ENCODE measurements around the gene MRPL38.
A peak's percentile ranks its signal among the peaks of the same experiment; 100 is the strongest.
"Not testable (repeated sequence)": the region's sequence is repeated elsewhere in the genome, so short reads cannot be mapped to it uniquely, and the experiment has no call there.

The MRPL38 gene

DNA sequence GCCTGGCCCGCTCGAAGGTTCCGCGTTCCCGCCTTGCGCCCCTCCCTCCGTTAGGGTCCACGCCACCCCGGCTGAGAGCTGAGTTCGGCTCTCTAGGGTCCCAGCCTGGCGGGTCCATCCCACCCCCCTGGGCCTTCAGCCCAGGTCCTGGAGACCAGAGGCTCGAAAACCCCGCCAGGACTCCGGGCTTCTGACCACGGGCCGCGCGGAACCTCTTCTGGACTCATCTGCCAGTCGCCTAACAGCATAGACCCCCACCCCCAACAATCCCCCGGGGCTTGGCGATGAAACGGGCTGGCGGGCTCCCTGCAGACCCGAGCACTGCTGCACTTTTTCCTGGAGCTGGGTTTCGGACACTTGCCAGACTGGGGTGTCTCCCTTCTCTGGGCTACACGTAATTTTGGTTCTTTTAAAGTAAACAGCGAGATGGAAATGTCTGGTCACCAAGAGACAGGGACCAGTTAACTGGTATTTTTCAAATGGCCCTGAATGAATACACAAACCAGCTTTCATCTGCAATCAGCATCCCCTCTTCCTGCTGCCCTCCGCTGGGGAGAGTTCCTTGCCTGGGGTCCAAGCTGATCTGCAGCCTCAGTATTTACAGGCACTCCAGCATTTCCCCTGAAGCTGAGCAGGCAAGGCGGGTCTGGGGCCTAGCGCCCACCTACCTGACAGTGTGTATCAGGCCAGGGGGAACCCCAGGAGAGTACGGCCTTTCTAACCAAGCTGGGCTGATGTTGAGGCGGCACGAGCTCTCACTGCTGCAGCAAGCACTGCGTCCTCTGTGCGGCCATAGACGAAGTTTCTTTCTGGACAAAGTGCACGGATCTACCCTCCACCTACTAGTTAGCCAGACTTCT, 7.3 kb downstream of the MRPL38 start:
- no peak for DNase-seq (ENCODE audit: low read depth, low spot score)

DNA sequence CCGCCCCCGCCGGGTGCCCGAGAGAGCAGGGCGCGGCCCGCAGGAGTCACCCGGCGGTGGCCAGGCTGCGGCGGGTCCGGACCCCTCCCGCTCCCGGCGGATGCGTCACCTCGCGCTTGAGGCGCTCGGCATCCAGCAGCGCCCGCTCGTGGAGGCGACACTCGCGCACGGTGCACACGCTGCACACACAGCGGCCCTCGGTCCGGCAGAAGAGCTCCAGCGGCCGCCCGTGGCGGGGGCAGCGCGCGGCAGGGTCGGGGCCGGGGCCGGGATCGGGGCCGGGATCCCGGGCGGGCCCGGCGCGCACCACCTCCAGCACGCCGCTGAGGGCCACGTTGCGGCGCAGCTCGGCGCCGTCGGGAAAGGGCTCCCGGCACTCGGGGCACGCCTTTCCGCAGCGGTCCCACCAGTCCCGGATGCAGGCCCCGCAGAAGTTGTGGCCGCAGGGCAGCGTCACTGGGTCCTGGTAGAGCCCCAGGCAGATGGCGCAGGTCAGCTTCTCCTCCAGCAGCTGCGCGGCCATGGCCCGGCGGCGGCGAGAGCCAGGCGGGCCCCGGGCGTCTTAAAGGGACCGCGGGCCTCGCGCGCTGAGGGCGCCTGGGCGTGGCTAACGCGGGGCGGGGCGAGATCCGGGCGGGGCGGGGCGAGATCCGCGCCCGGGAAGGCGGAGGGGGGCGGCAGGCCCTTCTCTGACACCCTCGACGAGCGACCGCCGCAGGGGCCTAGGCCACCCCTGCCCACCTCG, 8.1 kb downstream of the MRPL38 start, which contains the start of gene TRIM65:
Gene TRIM65, minus strand, starts transcription at position 537 of the 745 bp plus-strand sequence. Its CDS starts 14 bp downstream, at position 523.
- peak; percentile 92 for DNase-seq (ENCODE audit: low read depth, low spot score)

DNA sequence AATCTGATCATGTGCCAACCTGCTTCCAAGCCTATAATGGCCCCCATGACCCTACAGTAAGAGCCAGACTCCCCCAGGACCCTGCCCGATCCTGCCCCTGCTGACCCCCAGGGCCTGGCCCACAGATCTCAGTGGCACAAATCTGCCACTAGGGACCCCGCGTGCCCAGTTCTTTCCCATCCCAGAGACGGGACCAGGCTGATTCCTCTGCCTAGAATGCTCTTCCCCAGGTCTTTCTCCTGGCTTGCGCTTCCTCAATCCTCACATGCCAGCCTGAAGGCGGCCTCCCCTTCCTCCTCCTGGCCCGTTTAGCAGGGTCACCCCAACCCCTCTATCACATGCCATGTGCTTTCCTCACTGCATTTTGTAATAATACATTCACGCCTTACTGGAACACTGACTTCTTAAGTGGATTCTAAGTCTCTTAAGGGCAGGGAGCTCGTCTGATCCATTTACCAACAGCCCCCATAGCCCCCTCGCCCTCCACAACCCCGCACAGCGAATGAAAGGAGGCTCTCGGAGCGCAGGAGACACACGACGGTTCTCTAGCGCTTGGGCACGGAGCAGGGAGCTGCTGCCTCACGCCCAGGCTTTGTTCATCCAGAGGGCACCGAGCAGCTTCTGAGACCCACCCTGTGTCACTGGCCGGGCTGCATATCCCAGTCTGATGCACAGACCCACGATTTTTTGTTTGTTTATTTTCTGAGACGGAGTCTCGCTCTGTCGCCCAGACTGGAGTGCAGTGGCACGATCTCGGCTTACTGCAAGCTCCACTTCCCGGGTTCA, 9.1 kb downstream of the MRPL38 start:
- peak; percentile 43 for DNase-seq (ENCODE audit: low read depth, low spot score)

DNA sequence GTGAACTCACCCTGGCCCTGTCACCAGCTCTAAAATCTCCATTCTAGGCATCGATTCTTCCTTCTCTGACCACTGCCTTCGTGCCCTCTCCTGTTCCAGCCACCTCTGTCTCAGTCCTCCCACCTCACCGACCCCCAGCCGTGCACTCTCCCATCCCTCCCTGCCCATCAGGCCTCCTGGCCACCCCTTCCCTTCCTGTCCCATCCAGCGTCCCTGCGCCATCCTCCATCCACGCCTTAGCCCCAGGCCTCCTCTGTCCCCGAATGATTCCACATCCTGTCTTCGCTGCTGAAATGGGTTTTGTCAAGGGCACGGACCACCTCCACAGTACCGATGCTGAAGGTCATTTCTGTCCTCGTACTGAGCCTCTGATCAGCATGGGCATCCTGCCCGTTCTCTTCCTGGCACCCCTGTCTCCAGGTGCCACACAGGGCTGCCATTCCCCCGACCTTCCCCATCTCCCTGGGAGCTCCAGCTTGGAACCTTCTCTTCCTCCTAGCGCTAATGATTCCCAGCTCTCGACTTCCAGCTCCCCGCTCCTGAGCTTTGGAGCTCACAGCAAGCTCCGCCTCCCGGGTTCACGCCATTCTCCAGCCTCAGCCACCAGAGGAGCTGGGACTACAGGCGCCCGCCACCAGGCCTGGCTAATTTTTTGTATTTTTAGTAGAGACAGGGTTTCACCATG, 10.5 kb downstream of the MRPL38 start:
- DNase-seq (ENCODE audit: low read depth, low spot score), result no peak

DNA sequence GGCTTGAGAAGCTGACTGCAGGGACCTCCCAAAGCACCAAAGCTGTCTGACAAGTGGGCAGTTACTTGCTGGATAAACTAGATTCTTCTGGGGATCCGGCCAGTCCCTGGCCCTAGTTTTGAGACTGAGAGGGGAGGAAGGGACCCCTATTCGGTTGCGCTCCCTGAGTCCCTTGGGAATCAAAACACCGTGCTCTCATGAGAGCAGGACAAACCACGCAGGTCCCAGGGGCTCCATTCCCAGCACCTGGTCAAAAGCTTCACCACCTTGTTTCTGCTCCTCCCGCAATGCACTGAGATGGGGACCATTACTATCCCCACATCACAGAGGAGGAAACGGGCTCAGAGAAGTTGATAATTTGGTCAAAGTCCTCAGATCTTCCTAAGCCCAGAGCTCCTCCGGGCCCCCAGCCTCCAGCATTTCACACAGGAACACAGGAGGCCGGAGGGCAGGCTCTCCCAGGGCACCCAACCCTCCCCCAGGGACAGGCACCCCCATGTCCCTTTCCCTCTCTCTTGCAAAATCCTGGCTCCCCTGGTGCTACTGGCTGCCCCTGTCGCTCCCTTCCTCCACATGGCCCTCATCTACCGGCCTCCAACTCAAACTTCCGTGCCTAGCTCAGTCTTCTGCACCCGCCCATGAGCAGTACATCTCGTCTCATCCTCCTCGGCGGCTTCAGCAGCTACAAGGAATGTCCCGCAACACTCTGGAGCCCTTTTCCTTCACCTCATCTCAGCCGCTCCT, 11.2 kb downstream of the MRPL38 start:
- DNase-seq (ENCODE audit: low read depth, low spot score), result no peak

DNA sequence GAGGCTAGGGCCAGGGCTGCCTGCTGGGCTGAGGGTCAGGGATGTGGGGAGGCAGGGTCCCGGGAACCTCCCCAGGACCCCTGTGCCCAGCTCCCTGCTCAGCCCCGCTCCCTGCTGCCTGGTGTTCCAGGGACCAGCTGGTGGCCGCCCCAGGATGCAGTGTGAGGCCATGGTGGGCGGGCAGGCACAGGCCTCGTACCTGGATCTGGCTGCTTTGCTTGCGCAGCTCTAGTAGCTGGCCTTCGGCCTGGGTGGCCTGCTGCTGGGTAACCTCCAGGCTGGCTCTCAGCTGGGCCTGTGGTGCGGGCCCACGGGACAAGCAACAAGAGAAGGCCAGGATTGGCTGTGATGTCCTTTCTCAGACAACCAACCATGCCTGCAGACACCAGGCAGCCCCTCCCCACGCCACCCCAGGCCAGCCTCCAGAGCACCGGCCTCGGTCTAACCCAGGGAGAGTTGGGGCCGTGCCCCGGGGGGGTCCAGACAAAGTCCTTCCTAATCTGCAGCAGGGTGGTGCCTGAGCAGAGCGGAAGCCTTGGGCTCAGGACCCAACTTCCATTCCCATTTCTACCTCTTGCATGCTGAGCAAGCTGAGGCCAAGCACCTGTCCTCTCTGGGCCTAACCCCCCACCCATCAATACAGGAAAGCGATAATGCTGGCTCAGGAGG, 12.0 kb downstream of the MRPL38 start:
- DNase-seq (ENCODE audit: low read depth, low spot score), result no peak

DNA sequence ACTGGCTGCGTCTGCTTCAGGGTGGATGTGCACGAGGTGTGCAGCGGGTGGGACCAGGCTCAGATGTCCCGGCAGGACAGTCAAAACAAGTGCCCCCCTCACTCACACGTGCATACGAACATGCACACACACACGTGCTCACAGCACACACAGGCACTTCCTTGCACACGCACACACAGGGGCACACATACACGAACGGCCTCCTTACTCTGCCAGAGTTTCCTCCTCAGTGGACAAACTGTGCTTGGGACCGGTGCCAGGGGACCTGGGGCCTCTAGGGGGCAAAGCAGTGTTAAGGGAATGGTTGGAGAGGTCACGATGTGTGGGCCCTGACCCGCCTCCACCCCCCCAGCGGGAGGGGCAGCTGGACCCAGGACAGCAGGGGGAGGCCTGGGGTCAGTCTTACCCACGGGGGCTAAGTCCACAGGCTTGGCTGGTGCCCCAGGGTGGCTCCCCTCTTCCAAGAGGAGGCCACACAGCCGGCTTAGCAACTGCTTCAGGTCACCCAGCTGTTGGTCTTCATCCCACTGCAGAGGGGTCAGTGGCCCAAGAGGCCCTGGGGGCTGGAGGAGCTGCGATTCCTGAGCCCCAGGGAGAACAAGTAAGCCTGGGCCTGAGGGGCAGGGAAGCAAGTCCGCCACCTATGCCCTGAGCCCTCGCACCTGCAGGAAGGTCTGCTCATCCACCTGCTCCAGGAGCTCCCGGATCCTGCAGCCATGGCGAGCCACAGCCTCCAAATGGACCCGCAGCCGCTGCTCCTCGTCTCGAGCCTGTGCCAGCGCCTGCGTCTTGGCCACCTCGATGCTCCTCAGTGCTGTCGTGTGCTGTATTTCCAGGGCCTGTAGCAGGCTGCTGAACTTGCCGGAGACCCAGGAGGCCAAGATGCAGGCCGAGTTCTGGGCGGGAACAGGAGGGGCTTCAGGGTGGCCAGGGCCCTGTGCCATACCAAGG, 12.8 kb downstream of the MRPL38 start:
- no peak for DNase-seq (ENCODE audit: low read depth, low spot score)

DNA sequence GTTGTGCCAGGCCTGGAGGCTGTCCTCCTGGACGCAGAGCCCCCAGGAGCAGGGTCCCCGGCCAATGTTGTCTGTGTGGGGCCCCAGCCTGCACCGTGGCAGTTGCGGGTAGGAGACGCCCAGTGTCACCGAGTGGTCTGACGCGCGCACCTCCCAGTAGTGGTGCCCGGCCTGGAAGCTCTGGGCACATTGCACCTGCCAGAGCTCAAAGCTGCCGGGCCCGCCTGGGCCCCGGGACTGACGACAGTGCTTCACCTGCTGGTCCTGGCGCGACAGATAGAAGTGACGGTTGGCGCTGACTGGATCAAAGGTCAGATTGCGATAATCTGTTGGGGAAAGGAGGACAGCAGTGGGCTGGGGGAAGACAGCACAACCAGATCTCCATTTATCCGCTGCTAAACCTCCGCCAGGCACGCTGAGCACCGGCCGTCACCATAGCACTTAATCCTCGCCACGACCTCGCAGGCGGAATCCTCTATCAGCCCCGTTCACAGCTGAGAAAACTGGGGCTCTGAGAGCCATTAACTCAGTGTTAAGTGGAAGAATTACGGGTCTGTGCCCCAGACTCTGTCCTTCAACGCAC, 13.6 kb downstream of the MRPL38 start:
- no peak for DNase-seq (ENCODE audit: low read depth, low spot score)

DNA sequence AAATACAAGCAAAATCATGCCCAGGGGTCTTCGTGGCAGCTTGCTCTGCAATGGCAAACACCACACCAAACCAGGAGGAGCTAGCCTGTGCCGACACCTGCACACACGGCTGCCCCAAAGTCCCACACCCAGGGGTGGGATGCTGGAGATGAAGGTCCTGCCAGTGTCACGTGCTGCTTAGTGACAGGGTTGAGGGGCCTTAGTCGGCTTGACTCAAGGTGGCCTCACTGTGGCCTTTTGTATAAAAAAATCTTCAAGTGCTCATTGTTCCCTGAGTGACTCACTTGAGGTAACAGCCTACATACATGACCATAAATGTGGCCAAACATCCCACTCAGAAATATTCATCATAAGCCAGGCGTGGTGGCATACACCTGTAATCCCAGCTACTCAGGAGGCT, 15.2 kb downstream of the MRPL38 start:
- no peak for DNase-seq (ENCODE audit: low read depth, low spot score)

DNA sequence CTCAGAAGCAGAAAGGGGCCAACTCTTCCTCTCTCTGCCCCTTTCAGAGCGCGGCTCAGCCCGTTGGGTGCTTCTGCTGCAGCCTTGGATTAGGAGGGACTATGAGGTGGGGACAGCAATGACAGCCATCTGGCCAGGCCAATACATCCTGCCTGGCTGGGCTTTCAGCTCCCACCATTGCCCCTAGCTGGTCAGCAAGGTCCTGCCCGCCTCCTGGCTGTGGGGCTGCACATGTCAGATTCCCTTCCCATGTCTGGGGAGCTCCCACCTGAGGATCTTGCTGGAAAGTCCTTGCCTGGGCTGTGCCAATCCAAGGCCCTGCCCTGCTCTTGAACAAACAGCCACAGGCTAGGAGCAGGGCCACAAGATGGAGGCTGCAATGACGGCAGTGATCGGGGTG, 16.2 kb downstream of the MRPL38 start:
- no peak for DNase-seq (ENCODE audit: low read depth, low spot score)

DNA sequence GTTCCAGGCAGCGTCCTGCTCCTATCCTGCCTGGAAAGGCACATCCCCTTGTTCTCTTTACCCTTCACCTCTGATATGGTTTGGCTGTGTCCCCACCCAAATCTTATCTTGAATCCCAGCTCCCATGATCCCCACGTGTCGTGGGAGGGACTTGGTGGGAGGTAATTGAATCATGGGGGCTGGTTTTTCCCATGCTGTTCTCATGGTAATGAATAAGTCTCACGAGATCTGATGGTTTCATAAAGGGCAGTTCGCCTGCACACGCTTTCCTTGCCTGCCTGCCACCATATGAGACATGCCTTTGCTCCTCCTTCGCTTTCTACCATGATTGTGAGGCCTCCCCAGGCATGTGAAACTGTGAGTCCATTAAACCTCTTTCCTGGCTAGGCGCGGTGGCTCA, 18.8 kb downstream of the MRPL38 start:
- DNase-seq (ENCODE audit: low read depth, low spot score), result not testable (repeated sequence)

DNA sequence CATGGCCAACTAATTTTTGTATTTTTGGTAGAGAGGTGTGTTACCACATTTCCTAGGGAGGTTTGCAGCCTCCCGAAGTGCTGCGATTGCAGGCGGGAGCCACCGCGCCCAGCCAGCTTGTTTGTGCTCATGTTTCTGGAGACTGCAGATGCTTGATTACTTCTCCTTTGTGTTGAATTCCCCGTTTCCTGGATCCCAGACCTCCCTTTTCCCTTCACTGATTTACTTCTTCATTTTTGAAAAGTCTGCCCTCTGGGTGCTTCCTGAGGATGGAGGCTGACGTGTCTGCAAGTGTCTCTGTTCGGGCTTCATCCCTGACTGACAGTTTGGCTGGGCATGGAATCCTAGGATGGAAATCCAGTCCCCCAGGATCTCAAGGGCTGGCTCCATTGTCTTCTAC, 19.3 kb downstream of the MRPL38 start:
- no peak for DNase-seq (ENCODE audit: low read depth, low spot score)

DNA sequence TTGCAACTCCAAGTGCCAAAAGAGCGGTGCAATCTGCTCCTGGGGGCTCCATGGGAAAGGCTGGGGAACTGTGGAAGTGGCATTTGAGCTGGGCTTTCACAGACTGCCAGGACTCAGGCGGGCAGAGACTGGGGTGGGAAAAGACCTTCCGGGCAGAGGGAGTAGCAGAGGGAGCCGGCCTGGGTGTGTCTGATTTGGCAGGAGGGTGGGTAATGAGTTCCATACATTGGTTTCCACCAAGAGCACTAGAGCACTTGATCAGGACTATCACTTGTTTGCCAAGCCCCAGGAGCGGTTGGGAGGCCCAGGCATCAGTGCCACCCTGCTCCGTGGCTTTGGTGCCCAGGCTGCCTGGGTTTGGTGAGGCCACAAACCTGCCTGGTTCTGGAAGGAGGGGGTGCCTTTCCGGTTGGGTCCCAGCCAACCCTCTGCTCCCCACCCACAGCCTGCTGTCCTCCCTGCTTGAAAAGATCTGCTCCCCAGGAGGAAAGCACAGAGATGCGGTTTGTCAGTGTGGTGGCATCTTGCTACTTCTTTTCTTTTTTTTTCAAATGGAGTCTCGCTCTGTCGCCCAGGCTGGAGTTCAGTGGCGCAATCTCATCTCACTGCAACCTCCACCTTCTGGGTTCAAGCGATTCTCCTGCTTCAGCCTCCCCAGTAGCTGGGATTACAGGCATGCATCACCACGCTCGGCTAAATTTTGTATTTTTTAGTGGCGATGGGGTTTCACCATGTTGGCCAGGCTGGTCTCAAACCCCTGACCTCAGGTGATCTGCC, 22.8 kb downstream of the MRPL38 start:
- no peak for DNase-seq (ENCODE audit: low read depth, low spot score)

DNA sequence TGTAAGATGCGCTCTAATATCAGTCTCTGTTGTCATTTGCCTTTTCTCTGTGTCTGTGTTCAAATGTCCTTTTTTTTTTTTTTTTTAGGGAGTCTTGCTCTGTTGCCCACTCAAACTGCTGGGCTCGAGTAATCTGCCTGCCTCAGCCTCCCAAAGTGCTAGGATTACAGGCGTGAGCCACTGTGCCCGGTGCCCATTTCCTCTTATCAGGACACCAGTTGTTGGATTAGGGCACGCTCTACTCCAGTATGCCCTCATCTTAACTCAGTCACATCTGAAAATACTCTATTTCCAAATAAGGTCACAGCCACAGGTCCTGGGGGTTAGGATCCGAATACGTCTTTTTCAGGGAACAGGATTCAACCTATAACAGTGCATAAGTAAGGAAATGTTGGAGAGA, 24.4 kb downstream of the MRPL38 start:
- no peak for DNase-seq (ENCODE audit: low read depth, low spot score)

DNA sequence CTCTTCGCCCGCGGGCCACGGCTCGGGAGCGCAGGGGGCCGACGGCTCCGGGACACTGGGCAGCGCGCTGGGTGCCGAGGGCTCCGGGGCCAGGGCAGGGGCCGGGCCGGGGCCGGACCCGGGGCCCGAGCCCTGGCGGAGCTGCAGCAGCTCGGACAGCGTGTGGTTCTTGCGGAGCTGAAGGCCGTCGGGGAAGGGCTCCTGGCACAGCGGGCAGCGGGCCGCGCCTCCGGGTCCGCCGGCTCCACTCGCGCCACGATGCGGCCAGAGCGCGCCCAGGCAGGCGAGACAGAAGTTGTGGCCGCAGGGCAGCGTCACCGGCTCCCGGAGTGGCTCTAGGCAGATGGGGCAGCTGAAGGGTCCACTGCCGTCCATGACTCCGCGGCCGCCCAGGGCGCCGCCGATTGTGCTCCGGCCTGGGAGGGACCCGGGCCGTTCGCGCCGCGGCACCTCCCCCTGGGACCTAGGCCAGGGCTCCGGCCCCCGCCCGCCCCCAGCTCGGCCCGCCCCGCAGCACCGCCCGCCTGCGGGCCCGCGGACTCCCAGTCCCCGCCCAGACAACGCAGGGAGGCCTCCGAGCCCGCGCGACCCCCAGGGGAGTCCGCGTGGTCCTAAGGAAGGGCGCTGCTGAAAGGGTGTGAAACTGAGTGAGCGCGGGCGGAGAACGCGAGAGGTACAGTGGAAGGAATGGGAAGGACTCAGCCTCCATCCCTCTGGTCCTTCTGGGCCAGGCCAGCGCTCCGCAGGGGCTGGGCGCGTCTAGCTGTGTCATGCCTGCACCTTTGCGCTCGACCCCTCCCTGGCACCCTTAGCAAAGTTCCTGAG, 26.3 kb downstream of the MRPL38 start, which contains the start of gene TRIM47:
Gene TRIM47, minus strand, starts transcription at position 408 of the 825 bp plus-strand sequence. Its CDS starts 33 bp downstream, at position 375.
- DNase-seq (ENCODE audit: low read depth, low spot score), result peak; percentile 75

DNA sequence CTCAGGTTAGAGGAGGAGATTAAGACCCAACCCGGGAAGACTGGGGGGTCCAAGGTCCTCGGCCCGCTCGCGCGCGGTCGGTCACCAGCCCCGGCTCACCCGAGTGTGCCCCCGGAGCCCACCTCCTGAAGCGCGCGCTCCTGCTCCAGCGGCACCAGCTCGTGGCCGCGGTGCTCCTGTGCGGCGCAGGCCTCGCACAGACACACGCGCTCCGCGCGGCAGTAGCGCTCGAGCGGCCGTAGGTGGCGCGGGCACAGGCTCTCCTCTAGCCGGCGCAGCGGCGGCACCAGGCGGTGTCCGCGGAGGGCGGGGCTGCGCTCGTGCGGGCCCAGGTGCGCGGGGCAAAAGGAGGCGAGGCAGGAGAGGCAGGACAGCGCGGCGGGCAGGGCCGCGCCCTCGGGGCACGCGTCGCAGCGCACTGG, 26.9 kb downstream of the MRPL38 start:
- DNase-seq (ENCODE audit: low read depth, low spot score), result peak; percentile 91
